Caki2 (cell line): ENCODE measurements around the gene ALG5. TPM values are rescaled to one million over a fixed set of nuclear protein-coding genes. Genes with fewer than 3 reads are reported as not detected.

Source experiments
- DNase-seq: peaks from one replicate; pipeline ENCODE4 v3.0.0-alpha.2; 2015; ENCODE audit warnings: low read depth
- in situ Hi-C: cut with HindIII; loops from 2 replicates; pipeline ENCODE4 v1.10.0; 2016; ENCODE audit warnings: low sequenced_read_pairs, low pct_unique_long_range_greater_than_20kb, mixed read lengths
- total RNA-seq: library from RNA; depleted of rRNA; stranded (reverse); fragments of >200 nt; shearing (Covaris generic); gene quantifications from 2 replicates; pipeline ENCODE4 v1.2.3, GENCODE V29; 2014; ENCODE audit warnings: low replicate concordance; rRNA removed

The ALG5 gene
- total RNA-seq = 5.0 and 10.6 TPM in 2 replicates

DNA sequence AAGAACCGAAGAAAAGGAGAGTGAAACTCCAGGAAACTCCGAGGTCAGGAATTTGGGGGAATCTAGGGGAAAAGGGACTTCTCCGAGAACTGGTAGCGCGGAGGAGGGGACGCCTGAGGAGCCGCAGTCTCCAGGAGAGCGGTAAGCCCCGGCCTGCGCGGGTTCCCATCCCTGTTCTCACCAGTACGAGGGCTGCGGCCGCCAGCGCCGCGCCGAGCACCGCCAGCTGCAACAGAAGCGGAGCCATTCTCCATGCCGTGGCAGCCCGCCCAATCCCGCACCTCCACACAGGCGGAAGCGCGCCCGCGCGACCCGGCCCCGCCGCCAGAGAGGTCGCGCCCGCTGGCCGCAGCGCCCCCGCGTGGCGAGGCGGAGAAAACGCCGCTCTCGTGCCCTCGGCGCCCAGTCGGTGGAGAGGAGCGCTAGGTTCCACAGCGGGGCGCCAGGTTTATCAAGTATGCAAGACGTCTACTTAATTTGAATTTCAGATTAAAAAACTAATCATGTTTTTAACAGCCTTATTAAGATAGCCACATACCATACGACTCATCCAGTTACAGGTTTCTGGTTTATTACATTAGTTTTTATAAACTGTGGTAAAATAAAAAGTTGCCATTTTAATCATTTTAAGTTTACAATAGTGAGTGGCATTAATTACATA, at the start of gene ALG5:
Gene ALG5, minus strand, starts transcription at position 287 of the 661 bp plus-strand sequence. Its CDS starts 40 bp downstream, at position 247.
- DNase-seq = peak; percentile 83
- in situ Hi-C loops = no loop called here

DNA sequence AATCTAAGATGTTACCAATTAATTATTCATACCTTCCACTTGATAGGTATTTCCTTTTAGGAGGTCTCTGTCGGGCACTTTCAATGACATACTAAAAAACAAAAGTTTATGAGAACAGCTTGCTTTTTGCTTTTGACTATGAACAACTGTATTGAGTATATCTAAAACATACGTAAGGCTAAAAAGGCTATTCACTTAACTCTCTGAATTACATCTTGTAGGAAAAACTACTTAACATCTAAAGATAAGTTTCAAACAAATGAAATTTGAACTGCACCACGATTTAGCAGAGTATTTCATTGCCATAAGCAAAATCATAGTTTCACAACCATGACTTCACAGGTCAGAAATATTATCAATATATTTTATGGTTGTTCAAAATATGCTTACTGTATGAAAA, 48.7 kb upstream of the ALG5 start:
- no peak for DNase-seq
- in situ Hi-C loops = no loop called here

- in situ Hi-C loops = no loop called here
- DNase-seq = no peak
Measured at GRCh38 chr13:37047032-37047431, 47.9 kb upstream of the ALG5 start.

GRCh38 chr13:37046062-37046461, 46.9 kb upstream of the ALG5 start:
- in situ Hi-C loops = no loop called here
- DNase-seq = no peak

- DNase-seq = no peak
- in situ Hi-C loops = no loop called here
Measured at GRCh38 chr13:37040789-37041188, 41.6 kb upstream of the ALG5 start.

DNA sequence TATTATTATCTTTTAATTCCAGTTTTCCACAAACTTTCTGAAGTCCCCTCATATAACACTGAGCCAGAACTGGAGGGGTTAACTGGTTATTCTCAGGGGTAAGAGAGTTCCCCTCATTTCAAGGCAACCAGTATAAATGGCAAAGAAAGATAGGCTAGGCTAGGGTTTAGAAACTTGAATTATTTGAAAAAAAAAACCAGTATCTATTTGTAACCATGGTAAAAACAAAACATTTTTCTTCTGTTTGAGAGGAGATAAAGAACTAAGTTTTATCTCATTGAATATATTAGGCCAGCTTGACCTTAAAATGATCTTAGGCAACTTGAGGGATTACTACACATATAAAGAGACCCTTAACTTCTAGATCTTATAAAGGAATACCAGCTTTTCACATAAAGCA, 40.8 kb upstream of the ALG5 start:
- DNase-seq = no peak
- in situ Hi-C loops = no loop called here

DNA sequence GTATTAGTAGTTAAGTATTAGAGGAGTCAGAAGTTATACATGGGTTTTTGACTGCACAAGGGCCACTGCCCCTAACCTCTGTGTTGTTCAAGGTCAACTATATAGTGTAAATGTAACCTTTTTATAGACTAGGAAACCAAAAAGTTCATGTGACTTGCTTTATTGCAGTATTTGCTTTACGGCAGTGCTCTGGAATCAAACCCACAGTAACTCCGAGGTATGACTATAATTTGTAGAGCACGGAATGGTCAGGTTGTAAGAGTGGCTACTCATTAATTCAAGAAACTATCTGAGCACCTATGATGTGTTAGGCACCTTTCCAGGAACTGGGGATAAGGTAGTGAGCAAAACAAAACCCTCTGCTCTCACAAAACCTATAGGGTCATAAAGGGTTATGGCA, 38.1 kb upstream of the ALG5 start:
- DNase-seq = no peak
- in situ Hi-C loops = no loop called here

DNA sequence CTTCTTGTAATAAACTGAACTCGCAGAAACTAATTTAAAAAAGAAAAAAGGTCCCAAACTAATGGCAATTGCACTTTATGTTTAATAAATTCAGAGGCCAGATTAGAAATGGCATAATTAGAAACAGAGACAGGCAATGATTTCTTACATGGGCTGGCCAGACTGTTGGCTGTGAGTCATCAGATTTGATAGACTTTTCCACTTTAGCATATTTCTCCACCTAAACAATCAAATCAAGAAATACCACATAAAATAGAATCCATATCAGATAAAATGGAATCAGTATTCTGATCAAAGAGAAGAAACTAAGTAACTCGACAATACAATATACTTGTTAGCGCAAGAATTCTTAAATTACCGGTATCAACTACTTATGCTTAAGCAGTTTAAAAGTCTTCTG, 30.5 kb upstream of the ALG5 start:
- DNase-seq = no peak
- in situ Hi-C loops = no loop called here

DNA sequence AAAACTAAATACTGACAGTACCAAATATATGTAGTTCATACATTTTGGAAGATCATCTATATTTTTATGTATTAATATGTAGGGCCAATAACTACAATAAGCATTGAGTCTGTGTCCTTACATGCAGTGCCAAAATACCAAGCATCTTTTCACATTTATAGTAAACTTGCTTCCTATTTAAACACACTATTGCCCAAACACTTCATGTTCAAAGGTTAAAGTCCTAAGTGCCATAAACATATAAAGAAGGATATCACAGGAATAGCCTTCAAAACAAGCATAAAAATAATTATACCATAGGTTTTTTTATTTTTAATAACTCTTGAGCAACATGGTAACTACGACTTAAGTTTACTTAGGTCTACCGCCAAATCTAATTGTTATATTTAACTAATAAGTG, 28.5 kb upstream of the ALG5 start:
- DNase-seq = no peak
- in situ Hi-C loops = no loop called here

- in situ Hi-C loops = no loop called here
- no peak for DNase-seq
Measured at GRCh38 chr13:37026771-37027170, 27.6 kb upstream of the ALG5 start.

GRCh38 chr13:37023871-37024270, 24.7 kb upstream of the ALG5 start:
- no peak for DNase-seq
- in situ Hi-C loops = no loop called here

- in situ Hi-C loops = no loop called here
- no peak for DNase-seq
Measured at GRCh38 chr13:37014609-37015008, 15.5 kb upstream of the ALG5 start.

DNA sequence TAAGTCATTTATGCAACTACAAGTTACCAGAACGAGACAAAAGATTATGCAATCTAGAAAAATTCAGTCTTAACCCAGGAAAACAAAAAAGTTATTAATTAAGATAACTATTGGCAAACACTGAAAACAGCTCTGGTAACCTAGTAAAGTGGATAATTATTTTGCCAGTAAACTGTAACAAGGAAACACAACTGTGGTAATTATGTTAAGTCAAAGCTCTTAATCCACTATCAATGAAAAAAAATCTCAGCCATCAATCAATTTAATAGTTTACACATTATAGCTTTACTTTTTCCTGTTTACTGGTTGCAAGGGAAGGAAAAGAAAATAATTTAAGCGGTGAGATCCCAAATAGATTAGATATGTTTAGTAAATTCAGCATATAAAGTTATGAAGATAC, 12.6 kb upstream of the ALG5 start:
- in situ Hi-C loops = no loop called here

DNA sequence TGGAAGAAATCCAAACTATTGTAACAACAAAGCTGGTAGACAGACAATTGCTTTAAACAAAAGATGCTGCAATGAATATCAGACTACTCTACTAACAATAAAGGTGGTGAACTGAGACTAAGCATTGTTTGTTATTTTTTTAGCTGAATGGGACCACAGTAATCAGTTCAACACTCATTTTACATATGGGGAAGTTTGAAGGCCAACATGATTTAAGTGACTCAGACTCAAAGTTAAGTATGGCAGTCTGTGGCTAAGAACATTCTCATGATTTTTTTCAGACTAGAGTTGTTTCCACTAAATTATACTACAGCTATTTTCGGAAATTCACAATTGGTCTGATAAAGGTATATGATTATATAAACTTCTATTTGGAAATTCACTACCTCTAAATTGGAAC, 11.9 kb upstream of the ALG5 start:
- in situ Hi-C loops = no loop called here
- DNase-seq = no peak

More for the DNA sequence above, 12.6 kb upstream of the ALG5 start:
- no peak for DNase-seq

GRCh38 chr13:37010424-37010823, 11.3 kb upstream of the ALG5 start:
- in situ Hi-C loops = no loop called here
- DNase-seq = no peak

- in situ Hi-C loops = no loop called here
Measured at GRCh38 chr13:37009692-37010091, 10.6 kb upstream of the ALG5 start.

GRCh38 chr13:37001921-37002250, 2.7 kb upstream of the ALG5 start:
- DNase-seq = no peak
- in situ Hi-C loops = no loop called here

More at GRCh38 chr13:37009692-37010091, 10.6 kb upstream of the ALG5 start:
- DNase-seq = no peak

- DNase-seq = no peak
- in situ Hi-C loops = no loop called here
Measured at GRCh38 chr13:36998624-36999041, 507 bp downstream of the ALG5 start.

GRCh38 chr13:36997716-36998427, 1.3 kb downstream of the ALG5 start:
- in situ Hi-C loops = no loop called here
- DNase-seq = no peak

DNA sequence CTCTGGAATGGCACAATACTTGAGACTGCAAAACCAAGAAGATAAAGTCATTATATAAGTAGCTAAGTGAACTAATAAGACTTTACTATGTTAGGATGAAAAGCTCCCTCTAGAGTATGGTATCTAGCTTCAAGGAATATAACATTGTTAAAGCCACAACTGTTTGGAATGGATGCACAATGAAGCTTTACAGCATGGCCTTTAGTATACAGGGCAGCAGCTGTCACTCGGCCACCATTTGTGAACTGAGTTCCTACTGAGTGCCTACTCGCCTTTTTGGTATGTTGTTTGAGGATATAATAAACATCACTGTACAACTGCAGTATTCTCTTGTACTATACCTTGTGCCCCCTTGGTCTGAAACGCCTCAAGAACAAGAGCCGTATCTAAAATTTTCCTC, 6.8 kb downstream of the ALG5 start:
- in situ Hi-C loops = no loop called here
- no peak for DNase-seq
